Gastroesophageal sphincter (tissue), 4 donors: Measurements from ENCODE around the gene RCVRN. TPM values are rescaled to one million over a fixed set of nuclear protein-coding genes. Genes with fewer than 3 reads are reported as not detected.

Experiments
- ATAC-seq: fragments of 150-250 bp; one replicate; pipeline ENCODE4 v1.9.1; 2016; ENCODE audit warnings: mild to moderate bottlenecking, moderate library complexity
- H3K27ac ChIP-seq, 4 donors: fragments of 200-600 bp; sonication (generic) in 3 of 4; 1 replicate in 3 of 4; 2 replicates in 1 of 4; pipeline ENCODE4 v1.5.1; 2016 to 2019
- H3K27me3 ChIP-seq: fragments of 200-600 bp; sonication (generic); one replicate; pipeline ENCODE4 v1.5.1; 2019
- H3K36me3 ChIP-seq, 2 donors: fragments of 200-600 bp; sonication (generic); one replicate each; pipeline ENCODE4 v1.5.1; 2019; ENCODE audit warnings: control low read depth in 1 of 2
- H3K4me1 ChIP-seq, 3 donors: fragments of 200-600 bp; sonication (generic); 1 replicate in 2 of 3; 2 replicates in 1 of 3; pipeline ENCODE4 v1.5.1; 2016 to 2019; ENCODE audit warnings: control low read depth in 2 of 3
- H3K4me3 ChIP-seq, 2 donors: fragments of 200-600 bp; sonication (generic); one replicate each; pipeline ENCODE4 v1.5.1; 2019; ENCODE audit warnings: mild to moderate bottlenecking in 1 of 2, moderate library complexity in 1 of 2
- H3K9me3 ChIP-seq, 3 donors: fragments of 200-600 bp; sonication (generic); one replicate each; pipeline ENCODE4 v1.5.1; 2017 to 2019; ENCODE audit warnings: control low read depth in 2 of 3
- CTCF ChIP-seq, 4 experiments: fragments of 200-600 bp in 2 of 4; fragments of 450-650 bp in 2 of 4; sonication (generic) in 1 of 4; IDR thresholded peaks; one replicate each; pipeline ENCODE4 v1.5.1; 2017 to 2019; ENCODE audit warnings: antibody characterized with exemption in 4 of 4, mild to moderate bottlenecking in 2 of 4, moderate library complexity in 2 of 4
- EP300 ChIP-seq: sonication (generic); formaldehyde crosslinking; IDR thresholded peaks from one replicate; pipeline ENCODE4 v1.6.1; 2017; ENCODE audit warnings: antibody characterized with exemption, mild to moderate bottlenecking
- POLR2A ChIP-seq, 2 donors: fragments of 450-650 bp; IDR thresholded peaks; one replicate each; pipeline ENCODE4 v1.6.1; 2017; ENCODE audit warnings: antibody characterized with exemption in 2 of 2, mild to moderate bottlenecking in 2 of 2, moderate library complexity in 1 of 2
- POLR2AphosphoS5 ChIP-seq: sonication (generic); formaldehyde crosslinking; IDR thresholded peaks from one replicate; pipeline ENCODE4 v1.6.1; 2017; ENCODE audit warnings: antibody characterized with exemption
- WGBS, 2 donors: methylation state at CpG; one replicate each; pipeline ENCODE4 v1.1.5; 2018; ENCODE audit warnings: low coverage in 1 of 2; 5-methylcytosine and 5-hydroxymethylcytosine counted together
- total RNA-seq, 4 donors: library from RNA; depleted of rRNA; stranded (reverse); fragments of >200 nt; gene quantifications; one replicate each; pipeline ENCODE4 v1.1.0, GENCODE V29; 2016

RCVRN gene
- total RNA-seq, 4 donors from 2014 or later = 0.27 to 0.81 (median 0.32) TPM; not detected in 1

GRCh38 chr17:9937901-9938300 lies 32.8 kb upstream of the RCVRN start:
- Histone ChIP-seq H3K27ac (no peak overlapping the region), H3K4me3 (no peak overlapping the region), H3K9me3 (peaks cover 0 to 15% (median 0%) of the 10 kb centered on the region in 3 donors), H3K4me1 (peaks cover 0 to 12% (median 0%) of the 10 kb centered on the region in 3 donors), H3K27me3 (no peaks in the 10 kb centered on the region), H3K36me3 (peaks cover 0 to 71% of the 10 kb centered on the region in 2 donors)
- 95 to 100% methylated on average over 2 to 9 of the region's 9 CpGs for WGBS, 2 donors
- no peak for TF ChIP-seq CTCF (IDR thresholded peaks at IDR 0.05)
- TF ChIP-seq EP300 = no peak
- no peak for TF ChIP-seq POLR2AphosphoS5
- TF ChIP-seq POLR2A (IDR thresholded peaks at IDR 0.05) = no peak
- no peak for ATAC-seq

- Histone ChIP-seq H3K27me3 (no peaks in the 10 kb centered on the region), H3K4me1 (peaks cover 0 to 12% (median 0%) of the 10 kb centered on the region in 3 donors), H3K36me3 (peaks cover 0 to 70% of the 10 kb centered on the region in 2 donors), H3K27ac (no peak overlapping the region), H3K4me3 (no peak overlapping the region), H3K9me3 (peaks cover 0 to 15% (median 0%) of the 10 kb centered on the region in 3 donors)
- peak; percentile 69 for ATAC-seq
- no peak for TF ChIP-seq CTCF (IDR thresholded peaks at IDR 0.05)
- peak; percentile 23 for TF ChIP-seq POLR2AphosphoS5
- 59% methylated on average over 3 of the region's 13 CpGs; no CpG with 5 or more reads in 1 of the 2 donors for WGBS, 2 donors
These were observed 32.2 kb upstream of the RCVRN start for GRCh38 chr17:9937241-9937761.

GRCh38 chr17:9936095-9936494 lies 31.0 kb upstream of the RCVRN start:
- Histone ChIP-seq H3K27me3 (no peaks in the 10 kb centered on the region), H3K27ac (peak overlapping the region in 1 of 4 donors; percentile 10), H3K4me3 (no peak overlapping the region), H3K36me3 (peaks cover 0 to 60% of the 10 kb centered on the region in 2 donors), H3K9me3 (peaks cover 0 to 15% (median 0%) of the 10 kb centered on the region in 3 donors), H3K4me1 (peaks cover 0 to 17% (median 0%) of the 10 kb centered on the region in 3 donors)
- no peak for ATAC-seq
- no peak for TF ChIP-seq CTCF (IDR thresholded peaks at IDR 0.05)
- TF ChIP-seq EP300 = no peak
- no peak for TF ChIP-seq POLR2AphosphoS5
- no peak for TF ChIP-seq POLR2A (IDR thresholded peaks at IDR 0.05)
- WGBS, 2 donors = 83 to 100% methylated on average over 2 to 3 of the region's 3 CpGs

GRCh38 chr17:9935408-9935807 lies 30.3 kb upstream of the RCVRN start:
- no peak for TF ChIP-seq POLR2A (IDR thresholded peaks at IDR 0.05)
- no peak for TF ChIP-seq EP300
- peaks cover 0 to 57% of the 10 kb centered on the region in 2 donors for H3K36me3 ChIP-seq
- no peak overlapping the region for H3K4me3 ChIP-seq
- H3K27ac ChIP-seq = no peak overlapping the region
- WGBS, 2 donors = 71 to 100% methylated on average over 1 of the region's 6 CpGs
- peak; percentile 46 for ATAC-seq
- H3K27me3 ChIP-seq = no peaks in the 10 kb centered on the region
- peaks cover 0 to 24% (median 0%) of the 10 kb centered on the region in 3 donors for H3K4me1 ChIP-seq
- peaks cover 0 to 15% (median 0%) of the 10 kb centered on the region in 3 donors for H3K9me3 ChIP-seq

- Histone ChIP-seq H3K27me3 (no peaks in the 10 kb centered on the region), H3K27ac (no peak overlapping the region), H3K4me1 (peaks cover 0 to 25% (median 0%) of the 10 kb centered on the region in 3 donors), H3K4me3 (no peak overlapping the region), H3K36me3 (peaks cover 0 to 46% of the 10 kb centered on the region in 2 donors), H3K9me3 (peaks cover 0 to 15% (median 0%) of the 10 kb centered on the region in 3 donors)
- ATAC-seq = no peak
- no peak for TF ChIP-seq POLR2AphosphoS5
- 87 to 94% methylated on average over 3 to 6 of the region's 7 CpGs for WGBS, 2 donors
These were observed 29.3 kb upstream of the RCVRN start for GRCh38 chr17:9934331-9934730.

- Histone ChIP-seq H3K27me3 (no peaks in the 10 kb centered on the region), H3K36me3 (peaks cover 0 to 36% of the 10 kb centered on the region in 2 donors), H3K9me3 (no peaks in the 10 kb centered on the region), H3K27ac (no peak overlapping the region), H3K4me3 (no peak overlapping the region), H3K4me1 (peaks cover 0 to 22% (median 0%) of the 10 kb centered on the region in 3 donors)
- no peak for TF ChIP-seq POLR2AphosphoS5
- no peak for TF ChIP-seq EP300
- TF ChIP-seq POLR2A (IDR thresholded peaks at IDR 0.05) = no peak
- TF ChIP-seq CTCF (IDR thresholded peaks at IDR 0.05) = no peak
- 59 to 76% methylated on average over 2 of the region's 2 CpGs for WGBS, 2 donors
- no peak for ATAC-seq
These were observed 27.4 kb upstream of the RCVRN start for GRCh38 chr17:9932491-9932890.
